ENCODE data around the gene ZC3H15.

The ZC3H15 gene

GRCh38 chr2:186558512-186559276 lies 72.6 kb downstream of the ZC3H15 start:
- TF ChIP-seq POLR2AphosphoS5 (IDR thresholded peaks at IDR 0.05; ENCODE audit: low read depth, low read length) (no peak), FOXP2 (optimal IDR thresholded peaks at IDR 0.05; ENCODE audit: borderline replicate concordance, extremely low read depth, extremely low read length, insufficient read depth) (no peak), SIN3A (IDR thresholded peaks at IDR 0.05; ENCODE audit: borderline replicate concordance, insufficient read depth, low read length) (no peak), TAF1 (IDR thresholded peaks at IDR 0.05; ENCODE audit: borderline replicate concordance, insufficient read depth, low read length) (no peak)
- TF ChIP-seq, protein P1, sequence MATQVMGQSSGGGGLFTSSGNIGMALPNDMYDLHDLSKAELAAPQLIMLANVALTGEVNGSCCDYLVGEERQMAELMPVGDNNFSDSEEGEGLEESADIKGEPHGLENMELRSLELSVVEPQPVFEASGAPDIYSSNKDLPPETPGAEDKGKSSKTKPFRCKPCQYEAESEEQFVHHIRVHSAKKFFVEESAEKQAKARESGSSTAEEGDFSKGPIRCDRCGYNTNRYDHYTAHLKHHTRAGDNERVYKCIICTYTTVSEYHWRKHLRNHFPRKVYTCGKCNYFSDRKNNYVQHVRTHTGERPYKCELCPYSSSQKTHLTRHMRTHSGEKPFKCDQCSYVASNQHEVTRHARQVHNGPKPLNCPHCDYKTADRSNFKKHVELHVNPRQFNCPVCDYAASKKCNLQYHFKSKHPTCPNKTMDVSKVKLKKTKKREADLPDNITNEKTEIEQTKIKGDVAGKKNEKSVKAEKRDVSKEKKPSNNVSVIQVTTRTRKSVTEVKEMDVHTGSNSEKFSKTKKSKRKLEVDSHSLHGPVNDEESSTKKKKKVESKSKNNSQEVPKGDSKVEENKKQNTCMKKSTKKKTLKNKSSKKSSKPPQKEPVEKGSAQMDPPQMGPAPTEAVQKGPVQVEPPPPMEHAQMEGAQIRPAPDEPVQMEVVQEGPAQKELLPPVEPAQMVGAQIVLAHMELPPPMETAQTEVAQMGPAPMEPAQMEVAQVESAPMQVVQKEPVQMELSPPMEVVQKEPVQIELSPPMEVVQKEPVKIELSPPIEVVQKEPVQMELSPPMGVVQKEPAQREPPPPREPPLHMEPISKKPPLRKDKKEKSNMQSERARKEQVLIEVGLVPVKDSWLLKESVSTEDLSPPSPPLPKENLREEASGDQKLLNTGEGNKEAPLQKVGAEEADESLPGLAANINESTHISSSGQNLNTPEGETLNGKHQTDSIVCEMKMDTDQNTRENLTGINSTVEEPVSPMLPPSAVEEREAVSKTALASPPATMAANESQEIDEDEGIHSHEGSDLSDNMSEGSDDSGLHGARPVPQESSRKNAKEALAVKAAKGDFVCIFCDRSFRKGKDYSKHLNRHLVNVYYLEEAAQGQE (IDR thresholded peaks at IDR 0.05; ENCODE audit: insufficient read depth in 1 of 2, low read depth in 2 of 2, low read length in 2 of 2), result no peak

Data from PFSK-1 (cell line).